ENCODE data around the gene EEA1.
A peak's percentile ranks its signal among the peaks of the same experiment; 100 is the strongest.

The EEA1 gene

GRCh38 chr12:92930421-92930820 is 1.3 kb upstream of the EEA1 start:
- Mint-ChIP-seq H3K27me3 (ENCODE audit: low read depth) (peaks cover 4% of the 10 kb centered on the region), H3K36me3 (ENCODE audit: low read depth) (peaks cover 4% of the 10 kb centered on the region), H3K4me3 (peak overlapping the region; percentile 89 to 93 (median 91)), H3K27ac (no peak overlapping the region), H3K9me3 (no peaks in the 10 kb centered on the region), H3K4me1 (peaks cover 34% of the 10 kb centered on the region)
- no peak for TF ChIP-seq CTCF (IDR thresholded peaks at IDR 0.05; ENCODE audit: unreplicated experiment in 3 of 3)

GRCh38 chr12:92929983-92930382 is 888 bp upstream of the EEA1 start:
- Mint-ChIP-seq H3K27ac (peak overlapping the region; percentile 84 to 99 (median 96)), H3K4me3 (peak overlapping the region; percentile 89 to 93 (median 91)), H3K4me1 (peaks cover 34% of the 10 kb centered on the region), H3K9me3 (no peaks in the 10 kb centered on the region), H3K36me3 (ENCODE audit: low read depth) (peaks cover 4% of the 10 kb centered on the region), H3K27me3 (ENCODE audit: low read depth) (peaks cover 4% of the 10 kb centered on the region)
- TF ChIP-seq CTCF (IDR thresholded peaks at IDR 0.05; ENCODE audit: unreplicated experiment in 3 of 3), result no peak

GRCh38 chr12:92928421-92928961 is 604 bp downstream of the EEA1 start:
- TF ChIP-seq CTCF (IDR thresholded peaks at IDR 0.05; ENCODE audit: unreplicated experiment in 3 of 3), result no peak
- Mint-ChIP-seq H3K4me1 (peaks cover 30% of the 10 kb centered on the region), H3K27me3 (ENCODE audit: low read depth) (peaks cover 4% of the 10 kb centered on the region), H3K36me3 (ENCODE audit: low read depth) (peaks cover 6% of the 10 kb centered on the region), H3K9me3 (peaks cover 2% of the 10 kb centered on the region), H3K27ac (peak overlapping the region; percentile 88 to 99 (median 92)), H3K4me3 (peak overlapping the region; percentile 89 to 93 (median 91))

- peak overlapping the region; percentile 75 to 88 (median 87) for H3K4me3 Mint-ChIP-seq
- peaks cover 4% of the 10 kb centered on the region for H3K27me3 Mint-ChIP-seq (ENCODE audit: low read depth)
- H3K36me3 Mint-ChIP-seq (ENCODE audit: low read depth), result peaks cover 10% of the 10 kb centered on the region
- peaks cover 5% of the 10 kb centered on the region for H3K9me3 Mint-ChIP-seq
- H3K4me1 Mint-ChIP-seq, result peaks cover 27% of the 10 kb centered on the region
- H3K27ac Mint-ChIP-seq, result peak overlapping the region; percentile 88 to 99 (median 92)
- TF ChIP-seq CTCF (IDR thresholded peaks at IDR 0.05; ENCODE audit: unreplicated experiment in 3 of 3), result no peak
Observed at GRCh38 chr12:92927436-92928281, 1.4 kb downstream of the EEA1 start.

GRCh38 chr12:92927055-92927435 is 2.0 kb downstream of the EEA1 start:
- no peak for TF ChIP-seq CTCF (IDR thresholded peaks at IDR 0.05; ENCODE audit: unreplicated experiment in 3 of 3)
- Mint-ChIP-seq H3K4me1 (peaks cover 27% of the 10 kb centered on the region), H3K9me3 (peaks cover 8% of the 10 kb centered on the region)

More at GRCh38 chr12:92927055-92927435, 2.0 kb downstream of the EEA1 start:
- H3K36me3 Mint-ChIP-seq (ENCODE audit: low read depth), result peaks cover 15% of the 10 kb centered on the region
- peak overlapping the region; percentile 75 to 88 (median 87) for H3K4me3 Mint-ChIP-seq
- peak overlapping the region; percentile 88 to 99 (median 92) for H3K27ac Mint-ChIP-seq
- H3K27me3 Mint-ChIP-seq (ENCODE audit: low read depth), result peaks cover 4% of the 10 kb centered on the region

Data from nephron (organoid).